Inflammatory macrophage treated with lipopolysaccharide for 1 hour (primary cell): ENCODE results near the gene VPS26C.
"Not testable (repeated sequence)": the region's sequence is repeated elsewhere in the genome, so short reads cannot be mapped to it uniquely, and the experiment has no call there.

Experiments used
- DNase-seq, 2 donors: peaks; one replicate each; pipeline ENCODE4 v3.0.0-alpha.2; 2020 to 2022

The VPS26C gene

DNA sequence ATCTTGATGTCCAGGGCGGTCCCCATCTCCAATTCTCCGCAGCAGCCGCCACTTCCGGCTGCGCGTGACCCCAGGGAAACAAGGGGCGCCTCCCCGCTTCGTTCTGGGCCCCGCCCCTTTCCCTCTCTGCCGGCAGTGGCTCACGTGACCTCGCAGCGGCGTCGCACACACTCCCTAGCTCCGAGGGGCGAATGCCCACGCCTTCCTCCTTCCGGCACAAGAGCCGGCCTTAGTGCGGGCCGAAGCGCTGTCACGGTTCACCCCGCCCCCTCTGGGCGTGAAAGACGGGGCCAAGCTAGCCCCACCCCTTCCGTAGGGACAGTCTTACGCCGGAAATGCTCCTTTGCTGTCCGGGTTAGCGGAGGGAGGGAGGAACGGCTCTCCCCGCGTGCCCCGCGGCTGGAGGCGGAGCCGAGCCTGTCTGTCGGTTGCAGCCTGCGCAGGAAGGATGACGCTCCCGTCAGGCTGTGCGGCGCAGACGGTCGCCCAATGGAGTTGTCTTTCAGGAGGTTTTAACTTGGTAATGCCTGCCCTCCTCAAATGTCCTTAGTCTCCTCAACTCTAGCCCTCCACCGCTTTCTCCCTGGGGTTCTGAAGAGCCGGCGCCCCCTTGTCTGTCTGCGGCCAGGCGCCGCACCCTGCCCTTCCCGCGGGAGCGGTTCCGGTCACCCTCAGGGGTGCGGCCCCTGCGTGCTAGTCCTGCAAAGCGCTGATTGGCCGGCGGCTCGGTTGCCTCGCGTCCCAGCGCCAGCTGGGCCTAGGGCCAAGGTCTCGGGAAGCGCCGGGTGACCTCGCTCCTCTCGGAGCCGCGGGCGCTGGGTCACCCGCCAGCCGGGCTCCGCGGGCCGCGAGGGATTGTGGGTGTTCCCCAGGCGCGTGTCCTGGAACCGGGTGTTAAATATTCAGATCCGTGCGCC lies at the start of gene VPS26C:
TSS of gene VPS26C (minus strand) at position 66 of the 917 bp plus-strand sequence. CDS start at position 26, 40 bp downstream.
- peak; percentile 99 for DNase-seq

DNA sequence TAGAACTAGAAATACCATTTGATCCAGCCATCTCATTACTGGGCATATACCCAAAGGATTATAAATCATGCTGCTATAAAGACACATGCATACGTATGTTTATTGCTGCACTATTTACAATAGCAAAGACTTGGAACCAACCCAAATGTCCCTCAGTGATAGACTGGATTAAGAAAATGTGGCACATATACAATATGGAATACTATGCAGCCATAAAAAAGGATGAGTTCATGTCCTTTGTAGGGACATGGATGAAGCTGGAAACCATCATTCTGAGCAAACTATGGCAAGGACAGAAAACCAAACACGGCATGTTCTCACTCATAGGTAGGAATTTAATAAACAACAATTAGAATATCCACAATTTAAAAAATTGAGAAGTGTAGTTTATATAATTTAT lies 48.9 kb upstream of the VPS26C start:
- DNase-seq = not testable (repeated sequence)

DNA sequence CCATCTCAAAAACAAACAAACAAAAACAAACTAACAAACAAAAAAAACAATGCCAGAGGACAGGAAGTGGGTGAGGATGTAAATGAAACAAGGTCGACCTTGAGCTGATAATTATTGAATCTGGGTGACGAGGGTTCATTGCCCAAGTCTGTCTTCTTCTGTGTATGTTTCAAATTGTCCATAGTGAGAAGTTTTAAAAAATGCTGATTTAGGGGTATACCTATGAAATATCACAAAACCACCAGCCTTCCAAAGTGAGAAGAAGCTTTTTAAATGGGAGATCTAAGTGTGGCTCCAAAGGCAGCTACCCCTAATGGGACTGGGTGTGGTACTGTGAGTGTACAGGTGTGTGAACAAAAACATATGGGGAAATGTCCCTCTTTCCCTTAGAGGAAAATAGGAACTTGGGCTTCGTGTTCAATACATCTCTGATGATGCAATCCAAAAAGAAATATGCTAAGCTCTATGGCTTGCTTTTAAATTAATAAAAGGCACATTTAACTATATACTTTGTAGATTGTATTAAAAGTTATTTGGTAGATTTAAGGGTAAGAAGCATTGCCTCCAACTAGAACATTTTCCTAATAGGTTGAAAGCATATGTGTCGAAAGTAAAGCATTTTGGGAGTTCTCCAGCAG lies 33.1 kb upstream of the VPS26C start:
- DNase-seq = no peak

DNA sequence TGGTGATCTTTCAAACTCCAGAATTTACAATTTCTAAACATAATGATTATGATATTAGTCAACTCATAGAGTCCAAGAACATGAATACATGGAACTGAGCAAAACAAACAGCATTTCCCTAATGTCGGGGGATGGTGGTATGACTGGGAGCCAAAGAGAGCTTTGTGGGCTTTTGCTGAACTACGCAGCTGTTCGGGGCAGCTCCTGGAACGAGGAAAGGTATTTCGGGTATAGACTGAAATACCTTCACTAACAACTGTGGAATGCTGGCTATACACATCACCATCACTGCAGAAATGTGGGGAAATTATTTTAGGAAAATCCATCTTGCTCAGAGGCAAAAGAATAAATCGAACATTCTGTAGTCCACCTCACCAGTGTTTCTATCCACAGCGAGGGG lies 30.2 kb upstream of the VPS26C start:
- no peak for DNase-seq

DNA sequence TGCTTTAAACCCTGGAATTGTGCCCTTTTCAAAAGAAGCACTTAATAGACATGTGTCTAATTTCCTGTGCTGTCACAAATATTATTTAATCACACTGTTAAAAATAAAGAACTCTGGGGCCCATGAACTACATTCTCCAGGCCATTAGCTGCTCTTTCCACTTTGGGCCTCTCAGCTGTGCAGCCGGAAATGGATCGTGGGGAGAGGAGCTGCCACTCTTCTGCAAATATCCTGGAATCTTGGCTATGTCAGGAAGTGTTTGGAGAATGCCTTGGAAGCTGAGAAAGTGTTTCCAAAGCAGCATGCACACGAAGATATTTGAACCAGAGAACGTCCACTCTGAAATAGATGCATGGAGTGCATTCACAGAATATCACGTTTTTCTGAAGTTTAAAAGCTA lies 27.5 kb upstream of the VPS26C start:
- no peak for DNase-seq

DNA sequence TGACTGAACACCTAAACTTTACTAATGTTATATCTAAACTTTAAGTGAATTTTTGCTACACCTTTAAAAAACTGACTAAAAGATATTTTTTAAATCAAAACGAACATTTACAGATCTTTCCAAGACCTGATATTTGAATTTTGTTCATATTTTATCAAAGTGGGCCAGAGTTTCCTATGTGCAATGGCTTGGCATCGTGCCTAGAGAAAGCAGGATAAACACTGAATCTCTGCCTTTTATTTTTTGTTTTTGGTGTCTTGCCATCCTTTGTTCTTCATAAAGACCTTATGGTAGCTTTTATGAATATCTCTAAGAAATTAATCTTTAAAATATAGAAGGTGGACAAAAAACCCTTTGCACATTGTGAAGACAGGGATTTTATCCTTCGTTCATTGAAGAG lies 25.8 kb upstream of the VPS26C start:
- no peak for DNase-seq

DNA sequence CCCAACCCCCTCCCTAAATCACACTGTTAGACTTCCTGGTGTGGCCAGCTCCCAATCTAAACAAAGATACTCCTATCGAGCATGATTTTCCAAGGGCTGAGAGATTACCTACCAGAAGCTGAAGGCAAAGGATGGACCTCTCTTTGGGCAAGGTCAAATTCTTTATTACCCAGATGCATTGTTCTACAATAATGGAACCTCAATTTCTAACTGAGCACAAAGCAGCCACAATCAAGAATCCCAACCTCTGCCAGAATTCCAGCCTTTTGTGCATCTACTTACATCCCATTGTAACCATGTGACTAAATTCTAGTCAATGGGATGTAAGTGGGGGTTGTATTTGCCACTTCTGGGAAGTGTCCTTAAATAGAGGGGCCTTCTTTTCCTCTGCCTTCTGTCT lies 24.9 kb upstream of the VPS26C start:
- DNase-seq = no peak

DNA sequence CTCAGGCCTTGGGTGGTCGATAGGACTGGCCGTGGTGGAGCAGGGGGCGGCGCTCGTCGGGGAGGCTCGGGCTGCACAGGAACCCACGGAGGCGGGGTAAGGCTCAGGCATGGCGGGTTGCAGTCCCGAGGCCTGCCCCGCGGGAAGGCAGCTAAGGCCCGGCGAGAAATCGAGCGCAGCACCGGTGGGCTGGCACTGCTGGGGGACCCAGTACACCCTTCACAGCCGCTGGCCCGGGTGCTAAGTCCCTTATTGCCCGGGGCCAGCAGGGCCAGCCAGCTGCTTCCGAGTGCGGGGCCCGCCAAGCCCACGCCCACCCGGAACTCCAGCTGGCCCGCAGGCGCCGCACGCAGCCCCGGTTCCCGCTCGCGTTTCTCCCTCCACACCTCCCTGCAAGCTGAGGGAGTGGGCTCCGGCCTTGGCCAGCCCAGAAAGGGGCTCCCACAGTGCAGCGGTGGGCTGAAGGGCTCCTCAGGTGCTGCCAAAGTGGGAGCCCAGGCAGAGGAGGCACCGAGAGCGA lies 16.1 kb upstream of the VPS26C start:
- not testable (repeated sequence) for DNase-seq

DNA sequence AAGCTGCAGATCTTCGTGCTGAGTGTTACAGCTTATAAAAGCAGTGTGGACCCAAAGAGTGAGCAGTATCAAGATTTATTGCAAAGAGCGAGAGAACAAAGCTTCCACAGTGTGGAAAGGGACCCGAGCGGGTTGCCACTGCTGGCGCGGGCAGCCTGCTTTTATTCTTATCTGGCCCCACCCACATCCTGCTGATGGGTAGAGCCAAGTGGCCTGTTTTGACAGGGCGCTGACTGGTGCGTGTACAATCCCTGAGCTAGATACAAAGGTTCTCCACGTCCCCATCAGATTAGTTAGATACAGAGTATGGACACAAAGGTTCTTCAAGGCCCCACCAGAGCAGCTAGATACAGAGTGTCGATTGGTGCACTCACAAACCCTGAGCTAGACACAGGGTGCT lies 15.5 kb upstream of the VPS26C start:
- not testable (repeated sequence) for DNase-seq

DNA sequence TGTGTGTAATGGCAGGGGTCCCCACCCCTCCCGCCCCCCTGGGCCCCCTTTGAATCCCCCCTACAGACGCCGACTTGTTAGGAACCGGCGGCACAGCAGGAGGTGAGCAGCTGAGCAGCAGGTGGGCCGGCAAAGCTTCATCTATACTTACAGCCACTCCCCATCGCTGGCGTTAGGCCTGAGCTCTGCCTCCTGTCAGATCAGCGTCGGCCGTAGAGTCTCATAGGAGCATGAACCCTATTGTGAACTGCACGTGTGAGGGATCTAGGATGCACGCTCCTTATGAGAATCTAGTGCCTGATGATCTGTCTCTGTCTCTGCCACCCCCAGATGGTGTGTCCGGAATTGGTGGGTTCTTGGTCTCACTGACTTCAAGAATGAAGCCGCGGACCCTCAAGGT lies 14.9 kb upstream of the VPS26C start:
- no peak for DNase-seq

DNA sequence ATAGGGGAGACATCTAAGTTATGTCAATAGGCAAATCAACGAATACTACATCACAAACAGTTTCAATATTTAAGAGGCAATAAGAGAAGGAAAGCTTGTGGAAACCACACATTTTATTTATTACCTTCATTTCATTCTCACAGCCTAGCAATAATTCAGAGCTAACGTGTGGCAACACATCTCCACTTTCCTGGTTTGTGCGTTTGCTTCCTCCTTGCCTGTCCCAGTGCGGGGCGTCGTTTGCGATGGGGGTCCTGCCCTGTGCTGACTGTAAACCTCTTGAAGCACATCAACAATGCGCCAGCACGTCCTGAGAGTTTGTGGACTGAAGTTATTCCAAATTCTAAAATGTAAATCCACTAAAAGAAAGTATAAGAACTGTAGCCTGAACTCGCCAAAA lies 14.4 kb upstream of the VPS26C start:
- DNase-seq = no peak

DNA sequence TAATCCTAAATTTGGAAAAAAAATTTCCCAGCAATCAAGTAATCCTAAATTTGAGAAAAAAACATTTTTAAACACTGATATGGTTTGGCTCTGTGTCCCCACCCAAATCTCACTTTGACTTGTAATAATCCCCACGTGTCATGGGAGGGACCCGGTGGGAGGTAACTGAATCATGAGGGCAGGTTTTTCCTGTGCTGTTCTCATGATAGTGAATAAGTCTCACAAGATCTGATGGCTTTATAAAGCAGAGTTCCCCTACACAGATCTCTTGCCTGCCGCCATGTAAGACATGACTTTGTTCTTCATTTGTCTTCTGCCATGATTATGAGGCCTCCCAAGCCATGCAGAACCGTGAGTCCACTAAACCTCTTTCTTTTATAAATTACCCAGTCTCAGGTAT lies 12.1 kb upstream of the VPS26C start:
- DNase-seq = not testable (repeated sequence)

DNA sequence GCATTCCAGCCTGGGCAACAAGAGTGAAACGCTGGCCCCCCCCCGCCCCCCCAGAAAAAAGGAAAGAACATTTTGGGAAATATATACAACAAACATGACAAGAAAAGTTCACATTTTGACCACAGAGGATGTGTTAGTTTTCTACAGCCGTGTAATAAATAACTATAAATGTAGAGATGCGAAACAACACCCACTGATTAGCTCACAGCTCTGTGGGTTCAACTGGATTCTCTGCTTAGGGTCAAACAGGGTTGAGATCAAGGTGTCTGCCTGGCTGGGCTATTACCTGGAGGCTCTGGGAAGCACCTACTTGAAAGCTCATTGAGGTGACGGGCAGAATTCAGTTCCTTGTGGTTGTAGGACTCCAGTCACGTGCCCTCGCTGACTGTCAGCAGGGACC lies 11.1 kb upstream of the VPS26C start:
- no peak for DNase-seq

DNA sequence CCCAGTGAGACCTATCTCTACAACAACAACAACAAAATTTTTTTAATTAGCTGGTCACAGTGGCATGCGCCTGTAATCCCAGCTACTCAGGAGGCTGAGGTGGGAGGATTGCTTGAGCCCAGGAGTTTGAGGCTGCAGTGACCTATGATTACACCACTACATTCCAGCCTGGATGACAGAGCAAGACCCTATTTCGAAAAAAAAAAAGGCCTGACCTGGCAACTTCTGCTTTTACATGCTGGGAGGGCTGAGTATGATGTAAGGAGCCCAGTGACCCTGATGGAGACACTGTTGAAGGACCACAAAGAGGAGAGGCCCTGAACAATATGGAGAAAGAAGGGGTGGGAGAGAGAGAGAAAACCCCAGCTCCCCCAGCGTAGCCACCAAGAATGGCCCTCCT lies 9.2 kb upstream of the VPS26C start:
- peak; percentile 9 to 46 for DNase-seq

DNA sequence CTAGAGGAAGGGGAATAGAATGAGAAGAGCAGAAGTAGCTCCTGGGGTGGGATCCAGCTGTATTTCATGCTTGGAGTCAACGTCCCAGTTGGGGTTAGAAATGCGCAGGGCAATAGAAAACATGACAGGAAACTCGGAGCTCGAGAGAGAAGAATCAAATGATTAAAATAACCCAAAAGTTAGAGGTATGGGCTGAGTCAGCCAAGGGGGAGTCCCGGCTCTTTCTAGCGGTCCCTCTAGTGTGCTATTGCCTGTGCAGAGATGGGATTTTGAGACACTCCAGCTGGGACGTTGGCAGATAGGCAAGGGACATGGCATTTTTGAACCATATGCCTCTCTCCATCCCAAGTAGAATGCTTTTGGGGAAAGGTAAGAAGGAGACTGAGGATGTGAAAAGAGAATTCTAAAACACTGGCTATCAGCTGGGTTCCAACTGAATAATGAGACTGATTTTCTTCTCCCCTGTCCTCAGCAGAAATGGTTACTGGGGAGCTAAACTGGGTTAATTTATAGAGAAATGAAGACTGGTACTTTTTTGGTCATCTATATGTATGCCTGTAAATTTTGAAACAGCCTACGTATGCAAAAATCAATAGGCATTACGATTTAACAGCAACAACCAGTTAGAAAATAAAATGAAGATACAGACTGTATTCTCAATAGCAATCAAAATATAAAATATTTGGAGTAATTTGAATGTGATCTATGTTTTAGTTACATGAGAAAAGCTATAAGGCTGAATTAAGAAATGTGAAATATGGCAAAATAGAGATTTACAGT lies 7.0 kb upstream of the VPS26C start:
- DNase-seq = no peak

DNA sequence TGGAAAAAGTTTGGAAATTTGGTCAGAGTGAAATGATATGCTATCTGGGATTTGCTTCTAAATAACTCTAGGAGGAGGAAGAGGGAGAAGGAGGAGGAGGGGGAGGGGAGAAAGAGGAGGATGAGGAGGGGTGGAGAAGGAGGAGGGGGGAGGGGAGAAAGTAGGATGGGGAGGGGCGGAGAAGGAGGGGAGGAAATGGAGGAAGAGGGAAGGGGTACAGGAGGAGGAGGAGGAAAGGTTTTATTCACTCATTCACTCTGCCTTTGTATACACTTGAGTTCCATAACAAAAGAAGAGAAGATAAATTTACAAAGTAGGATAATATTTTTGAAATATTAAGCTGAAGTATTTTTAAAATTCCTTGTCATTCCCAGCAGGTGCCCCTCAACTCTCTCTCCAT lies 6.3 kb upstream of the VPS26C start:
- no peak for DNase-seq

DNA sequence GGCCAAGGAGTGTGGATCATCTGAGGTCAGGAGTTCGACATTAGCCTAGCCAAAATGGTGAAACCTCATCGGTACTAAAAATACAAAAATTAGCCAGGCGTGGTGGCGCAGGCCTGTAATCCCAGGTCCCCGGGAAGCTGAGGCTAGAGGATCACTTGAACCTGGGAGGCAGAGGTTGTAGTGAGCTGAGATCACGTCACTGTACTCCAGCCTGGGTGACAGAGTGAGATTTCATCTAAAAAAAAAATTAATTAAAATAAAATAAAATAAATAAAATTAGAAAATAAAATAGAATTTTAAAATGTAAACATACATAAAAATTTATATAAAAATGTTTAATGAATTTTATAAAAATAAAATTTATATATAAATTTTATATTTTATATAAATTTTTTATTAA lies 5.8 kb upstream of the VPS26C start:
- no peak for DNase-seq

DNA sequence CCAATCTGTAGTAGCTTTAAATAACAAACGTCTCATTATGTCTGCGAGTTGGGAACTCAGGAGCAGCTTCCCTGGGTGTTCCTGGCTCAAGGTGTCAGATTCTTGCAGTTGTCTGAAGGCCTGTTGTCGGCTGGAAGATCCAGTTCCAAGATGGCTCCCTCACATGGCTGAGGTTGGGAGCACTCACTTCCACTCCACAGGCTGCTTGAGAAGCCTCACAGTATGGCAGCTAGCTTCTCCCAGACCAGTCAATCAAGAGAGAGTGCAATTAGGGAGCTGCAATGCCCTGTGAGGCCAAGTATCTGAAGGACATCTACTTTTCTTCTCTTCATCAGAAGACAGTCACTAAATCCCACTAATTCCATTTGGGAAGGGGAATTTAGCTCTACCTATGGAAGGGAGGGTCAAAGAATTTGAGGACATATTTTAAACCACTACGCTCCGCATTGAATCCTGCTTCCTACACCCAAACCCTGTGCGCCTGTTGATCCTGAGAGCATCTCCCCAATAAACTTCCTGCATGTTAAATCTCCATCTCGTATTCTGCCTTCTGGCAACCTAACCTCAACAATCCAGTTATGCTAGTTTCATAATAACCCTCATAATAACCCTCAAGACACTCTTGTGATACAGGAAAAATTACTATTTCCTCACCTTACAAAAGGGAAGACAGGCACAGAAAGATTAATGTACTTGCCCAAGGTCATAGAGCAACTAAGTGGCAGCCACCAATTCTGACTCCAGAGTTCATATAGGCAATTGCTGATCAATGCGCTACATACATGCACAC lies 3.6 kb upstream of the VPS26C start:
- no peak for DNase-seq

DNA sequence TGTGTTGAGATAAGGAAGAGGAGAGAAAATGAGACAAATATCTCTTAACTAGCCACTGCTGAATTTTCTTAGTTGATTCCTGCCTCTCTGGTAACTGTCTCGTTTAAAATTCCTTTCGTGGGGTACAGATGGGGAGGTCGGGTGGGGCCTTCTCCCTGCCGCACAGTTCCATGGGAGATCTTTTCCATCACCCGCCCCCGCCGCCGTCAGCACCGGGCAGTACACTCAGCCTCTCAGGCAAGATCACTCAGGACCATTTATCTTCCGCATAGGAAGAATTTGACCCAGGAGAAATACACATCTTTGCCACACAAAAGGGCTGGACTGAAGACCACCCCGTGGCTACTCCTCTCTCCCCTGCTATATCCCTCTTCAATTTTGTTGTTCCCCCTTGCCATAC lies 2.3 kb upstream of the VPS26C start:
- no peak for DNase-seq

DNA sequence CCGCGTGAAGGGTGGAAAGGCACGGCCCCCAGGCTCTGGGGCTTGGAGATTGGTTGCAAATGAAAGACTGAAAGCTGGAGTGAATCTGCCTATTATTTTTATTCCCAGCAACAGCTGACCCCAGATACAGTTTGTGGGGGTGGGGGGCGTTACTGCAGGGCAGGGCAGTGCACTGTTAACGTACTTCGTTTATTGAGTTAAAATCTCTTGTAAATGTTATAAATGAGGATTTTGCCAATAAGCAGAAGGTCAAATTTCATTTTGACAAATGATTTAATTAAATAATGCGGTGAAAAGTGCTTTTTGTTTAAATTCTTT lies 1.0 kb upstream of the VPS26C start:
- no peak for DNase-seq

DNA sequence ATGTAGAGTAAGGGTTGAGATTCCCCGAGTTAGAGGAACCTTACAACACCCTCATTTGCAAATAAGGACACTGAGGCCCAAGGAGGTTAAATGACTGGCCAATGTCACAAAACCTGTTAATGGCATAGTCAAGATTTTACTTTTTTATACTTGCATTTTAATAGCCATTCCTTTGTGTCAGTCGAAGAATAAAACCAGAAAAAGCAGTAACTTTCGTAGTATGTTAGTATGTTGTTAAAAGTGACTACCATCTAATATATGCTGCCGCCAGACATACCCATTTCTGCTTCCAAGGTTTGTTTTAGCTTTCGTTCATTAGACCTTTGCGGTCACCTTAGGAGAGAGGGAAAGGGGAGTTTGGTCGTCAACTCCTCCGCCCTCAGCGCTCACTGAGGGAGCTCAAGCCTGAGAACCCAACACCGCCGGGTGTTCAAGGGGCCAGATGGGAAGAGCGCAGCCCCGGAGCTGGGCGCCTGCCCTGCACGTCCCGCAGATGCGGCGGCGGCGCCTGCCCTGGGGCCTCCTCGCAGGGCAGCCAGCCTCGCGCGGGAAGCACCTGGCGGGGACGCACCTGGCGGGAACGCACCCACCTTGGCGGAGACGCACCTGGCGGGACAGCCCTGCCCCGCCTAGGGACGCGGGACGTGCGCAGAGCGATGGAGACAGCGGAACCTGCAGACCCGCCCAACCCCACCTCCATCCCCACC lies 466 bp downstream of the VPS26C start:
- DNase-seq = no peak

DNA sequence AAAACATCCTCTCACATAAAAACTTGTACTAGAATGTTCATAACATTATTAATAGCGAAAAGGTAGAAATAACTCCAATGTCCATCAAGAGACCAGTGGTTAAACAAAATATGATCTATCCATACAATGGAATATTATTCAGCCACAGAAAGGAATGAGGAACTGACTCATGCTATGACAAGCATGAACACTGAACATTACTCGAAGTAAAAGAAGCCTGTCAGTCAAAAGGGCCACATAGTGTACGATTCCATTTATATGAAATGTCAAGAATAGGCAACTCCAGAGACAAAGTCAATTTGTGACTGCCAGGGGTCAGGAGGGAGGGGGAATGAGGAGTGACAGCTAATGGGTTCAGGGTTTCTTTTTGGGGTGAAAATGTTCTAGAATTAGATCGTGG lies 2.3 kb downstream of the VPS26C start:
- DNase-seq = peak in 1 of 2 donors; percentile 37
